Cardiac muscle cell (in vitro differentiated cells and primary cell): ENCODE data around the gene FOXI1. TPM values are rescaled to one million over a fixed set of nuclear protein-coding genes. Genes with fewer than 3 reads are reported as not detected.

ENCODE experiments used
- DNase-seq, 2 donors: peaks; one replicate each; pipeline versions ENCODE4 v3.0.0 to v3.0.0-alpha.2; 2010 to 2017; ENCODE audit warnings: low read depth in 1 of 2, low spot score in 1 of 2
- H3K27ac ChIP-seq: fragments of 200-600 bp; sonication (generic); 2 replicates; pipeline ENCODE4 v1.5.1; 2016
- H3K27me3 ChIP-seq: fragments of 200-600 bp; sonication (generic); 2 replicates; pipeline ENCODE4 v1.6.0; 2016; ENCODE audit warnings: control low read depth
- H3K36me3 ChIP-seq: fragments of 200-600 bp; sonication (generic); 2 replicates; pipeline ENCODE4 v1.5.1; 2016; ENCODE audit warnings: control low read depth
- H3K4me1 ChIP-seq: fragments of 200-600 bp; sonication (generic); 2 replicates; pipeline ENCODE4 v1.8.1; 2017; ENCODE audit warnings: low read depth, mild to moderate bottlenecking, mixed run types
- H3K4me3 ChIP-seq: fragments of 200-600 bp; sonication (generic); 2 replicates; pipeline ENCODE4 v1.5.1; 2016; ENCODE audit warnings: mild to moderate bottlenecking
- H3K9me3 ChIP-seq: fragments of 200-600 bp; sonication (generic); 2 replicates; pipeline ENCODE4 v1.5.1; 2017; ENCODE audit warnings: low read depth, mild to moderate bottlenecking, control low read depth
- CTCF ChIP-seq: IDR thresholded peaks from 2 replicates; pipeline ENCODE4 v1.5.1; 2012; ENCODE audit warnings: low read depth, mild to moderate bottlenecking, low read length
- polyA plus RNA-seq: library from polyadenylated mRNA; unstranded; fragments of >200 nt; fragmentation: Nextera tagmentation; extraction: Ambion mirVana; gene quantifications from 2 replicates; pipeline ENCODE4 v1.2.1, GENCODE V29; 2016
- total RNA-seq: library from RNA; depleted of rRNA; stranded (reverse); fragments of >200 nt; gene quantifications from 2 replicates; pipeline ENCODE4 v1.2.3, GENCODE V29; 2016

Gene FOXI1
- total and polyA plus RNA-seq, 2 experiments from 2014 or later = not detected

- H3K27ac ChIP-seq = no peak overlapping the region
- H3K4me1 ChIP-seq = peaks cover 13% of the 10 kb centered on the region
- no peak overlapping the region for H3K4me3 ChIP-seq
- TF ChIP-seq CTCF = no peak
- no peaks in the 10 kb centered on the region for H3K9me3 ChIP-seq
- H3K27me3 ChIP-seq = no peaks in the 10 kb centered on the region
- no peaks in the 10 kb centered on the region for H3K36me3 ChIP-seq
- DNase-seq = no peak
Observed at GRCh38 chr5:170148430-170149205, 42.9 kb downstream of the FOXI1 start.

- TF ChIP-seq CTCF = no peak
- peaks cover 13% of the 10 kb centered on the region for H3K4me1 ChIP-seq
- no peaks in the 10 kb centered on the region for H3K9me3 ChIP-seq
Observed at GRCh38 chr5:170149206-170149515, 43.5 kb downstream of the FOXI1 start.

GRCh38 chr5:170150713-170151096, 45.0 kb downstream of the FOXI1 start:
- Histone ChIP-seq H3K4me1 (peaks cover 19% of the 10 kb centered on the region), H3K9me3 (no peaks in the 10 kb centered on the region), H3K27ac (peak overlapping the region; percentile 93), H3K36me3 (no peaks in the 10 kb centered on the region), H3K4me3 (no peak overlapping the region), H3K27me3 (no peaks in the 10 kb centered on the region)
- no peak for TF ChIP-seq CTCF
- no peak for DNase-seq

More at GRCh38 chr5:170149206-170149515, 43.5 kb downstream of the FOXI1 start:
- H3K27ac ChIP-seq = no peak overlapping the region
- no peaks in the 10 kb centered on the region for H3K36me3 ChIP-seq
- H3K4me3 ChIP-seq = no peak overlapping the region
- no peaks in the 10 kb centered on the region for H3K27me3 ChIP-seq
- no peak for DNase-seq

- Histone ChIP-seq H3K4me3 (no peak overlapping the region), H3K36me3 (no peaks in the 10 kb centered on the region), H3K27ac (peak overlapping the region; percentile 93), H3K4me1 (peaks cover 19% of the 10 kb centered on the region), H3K9me3 (no peaks in the 10 kb centered on the region), H3K27me3 (no peaks in the 10 kb centered on the region)
- no peak for TF ChIP-seq CTCF
- peak; percentile 80 to 91 for DNase-seq
Observed at GRCh38 chr5:170151097-170151831, 45.6 kb downstream of the FOXI1 start.

- TF ChIP-seq CTCF = no peak
- no peak overlapping the region for H3K27ac ChIP-seq
- no peaks in the 10 kb centered on the region for H3K36me3 ChIP-seq
- no peak for DNase-seq
- no peak overlapping the region for H3K4me3 ChIP-seq
- no peaks in the 10 kb centered on the region for H3K9me3 ChIP-seq
- H3K4me1 ChIP-seq = peaks cover 19% of the 10 kb centered on the region
- no peaks in the 10 kb centered on the region for H3K27me3 ChIP-seq
Observed at GRCh38 chr5:170152767-170153166, 47.1 kb downstream of the FOXI1 start.
